Psoas muscle (tissue), 8 donors: ENCODE measurements around the gene NEAT1. TPM values are rescaled to one million over a fixed set of nuclear protein-coding genes. Genes with fewer than 3 reads are reported as not detected.

Source experiments
- ATAC-seq, 4 donors: fragments of 200-7000 bp; cut with Tn5 transposase; one replicate each; pipeline ENCODE4 v1.9.1; 2020; ENCODE audit warnings: moderate library complexity in 3 of 4, mild to moderate bottlenecking in 2 of 4
- DNase-seq, 2 donors: peaks; one replicate each; pipeline ENCODE4 v3.0.0-alpha.2; 2020
- H3K27ac ChIP-seq: fragments of 200-600 bp; one replicate; pipeline ENCODE4 v1.8.0; 2022
- H3K27me3 ChIP-seq, 3 donors: fragments of 200-600 bp in 1 of 3; one replicate each; pipeline versions ENCODE4 v1.6.1 to v1.8.0; 2013 to 2022; ENCODE audit warnings: low read length in 2 of 3, mild to moderate bottlenecking in 2 of 3, moderate library complexity in 1 of 3; ENCODE audit not compliant: insufficient read depth in 3 of 3
- H3K36me3 ChIP-seq, 2 donors: fragments of 200-600 bp in 1 of 2; one replicate each; pipeline versions ENCODE4 v1.6.1 to v1.8.0; 2013 to 2022; ENCODE audit warnings: low read depth in 1 of 2, mild to moderate bottlenecking in 1 of 2, moderate library complexity in 1 of 2; ENCODE audit not compliant: insufficient read depth in 1 of 2
- H3K4me1 ChIP-seq: fragments of 200-600 bp; one replicate; pipeline ENCODE4 v1.8.0; 2022
- H3K4me3 ChIP-seq: fragments of 200-600 bp; one replicate; pipeline ENCODE4 v1.8.0; 2022; ENCODE audit warnings: mild to moderate bottlenecking
- H3K9me3 ChIP-seq: fragments of 200-600 bp; one replicate; pipeline ENCODE4 v1.8.0; 2022
- CTCF ChIP-seq: fragments of 200-600 bp; IDR thresholded peaks from one replicate; pipeline ENCODE4 v1.8.0; 2022; ENCODE audit warnings: antibody characterized with exemption
- WGBS, 3 donors: extraction: QIAGEN DNeasy Blood & Tissue Kit; methylation state at CpG; one replicate each; pipeline versions ENCODE4 v1.1.6 to v1.1.7; 2013; 5-methylcytosine and 5-hydroxymethylcytosine counted together
- intact Hi-C, 2 donors: fragments of 100-400 bp; cut with DNase I; formaldehyde crosslinking; loops; one replicate each; pipeline versions ENCODE4 v1.11.0 to v1.14.2; 2022
- polyA plus RNA-seq, 3 donors: library from polyadenylated mRNA; stranded (reverse); fragments of 200-250 nt; gene quantifications; one replicate each; pipeline ENCODE4 v1.2.3, GENCODE V29; 2013
- total RNA-seq, 4 donors: library from RNA; stranded (reverse); fragmentation: NEBNext Ultra II Directional in 2 of 4; extraction: Animal tissue kit (Norgen Biotek cat#: 25700) in 2 of 4; gene quantifications; one replicate each; pipeline versions ENCODE4 v1.2.1 to v1.2.4, GENCODE V29; 2021 to 2023
- donor health status: healthy with polysubstance abuse.
- donor health status: DM: no; HTN: no; CAD: no; lungs with moderate emphysema.
- donor health status: Bipolar disorder and iron deficiency.
- donor health status: healthy.
- donor health status: DM: yes; HTN: yes; CAD: no.
- donor health status: DM: no; HTN: no; CAD: no.
- donor health status: DM: no; HTN: no; CAD: no.
- donor health status: DM: yes; HTN: yes; CAD: no.

The NEAT1 gene
- total and polyA plus RNA-seq, 7 donors: 474 to 1,759 (median 716) TPM

GRCh38 chr11:65395961-65396530, 26.6 kb upstream of the NEAT1 start:
- H3K36me3 ChIP-seq: peaks cover 2 to 87% of the 10 kb centered on the region in 2 donors
- H3K27me3 ChIP-seq: no peaks in the 10 kb centered on the region
- H3K4me1 ChIP-seq: peaks cover 4% of the 10 kb centered on the region
- no peak for ATAC-seq
- H3K27ac ChIP-seq: no peak overlapping the region
- no peak overlapping the region for H3K4me3 ChIP-seq
- WGBS, 3 donors: 84 to 92% (median 86%) methylated on average over 15 of the region's 15 CpGs
- TF ChIP-seq CTCF: no peak
- intact Hi-C loops: no loop called here
- no peaks in the 10 kb centered on the region for H3K9me3 ChIP-seq
- DNase-seq: no peak

GRCh38 chr11:65396769-65397745, 25.5 kb upstream of the NEAT1 start:
- no peak for TF ChIP-seq CTCF
- Histone ChIP-seq H3K27ac (no peak overlapping the region), H3K36me3 (peaks cover 2 to 87% of the 10 kb centered on the region in 2 donors), H3K4me3 (no peak overlapping the region), H3K9me3 (no peaks in the 10 kb centered on the region), H3K4me1 (no peaks in the 10 kb centered on the region), H3K27me3 (no peaks in the 10 kb centered on the region)
- no peak for ATAC-seq
- intact Hi-C loops: no loop called here
- WGBS, 3 donors: 90 to 95% (median 92%) methylated on average over 38 of the region's 38 CpGs
- no peak for DNase-seq

GRCh38 chr11:65398362-65398910, 24.2 kb upstream of the NEAT1 start:
- no peaks in the 10 kb centered on the region for H3K4me1 ChIP-seq
- no peak overlapping the region for H3K27ac ChIP-seq
- no peaks in the 10 kb centered on the region for H3K27me3 ChIP-seq
- TF ChIP-seq CTCF: no peak
- no peak overlapping the region for H3K4me3 ChIP-seq
- DNase-seq (no peak), ATAC-seq (peak in 1 of 4 donors; percentile 6)
- no peaks in the 10 kb centered on the region for H3K9me3 ChIP-seq
- H3K36me3 ChIP-seq: peaks cover 2 to 89% of the 10 kb centered on the region in 2 donors
- WGBS, 3 donors: 83 to 86% (median 84%) methylated on average over 16 of the region's 16 CpGs
- intact Hi-C loops: no loop called here

- H3K4me1 ChIP-seq: no peaks in the 10 kb centered on the region
- H3K9me3 ChIP-seq: no peaks in the 10 kb centered on the region
- no peak overlapping the region for H3K4me3 ChIP-seq
- H3K36me3 ChIP-seq: peaks cover 0 to 89% of the 10 kb centered on the region in 2 donors
- intact Hi-C loops: no loop called here
- no peak for TF ChIP-seq CTCF
- ATAC-seq (no peak), DNase-seq (no peak)
- WGBS, 3 donors: 89 to 97% (median 90%) methylated on average over 13 of the region's 13 CpGs
- H3K27me3 ChIP-seq: no peaks in the 10 kb centered on the region
- H3K27ac ChIP-seq: no peak overlapping the region
Measured at GRCh38 chr11:65399249-65399648, 23.3 kb upstream of the NEAT1 start.
